BLaER1 treated with 17β-estradiol and CSF1 and Interleukin-3, amounts not matched to agents 10 nM and 100 nM (cell line): ENCODE results near the gene RHBDL1.

Source experiments
- H3K27ac ChIP-seq, 11 experiments: shearing (Covaris generic); formaldehyde crosslinking; 2 replicates each; pipeline ENCODE4 v1.8.1; 2022
- H3K27me3 ChIP-seq, 11 experiments: shearing (Covaris generic); formaldehyde crosslinking; 2 replicates each; pipeline ENCODE4 v1.8.1; 2022
- H3K36me3 ChIP-seq, 11 experiments: shearing (Covaris generic); formaldehyde crosslinking; 2 replicates each; pipeline ENCODE4 v1.8.1; 2022
- H3K4me1 ChIP-seq, 10 experiments: shearing (Covaris generic); formaldehyde crosslinking; 2 replicates each; pipeline ENCODE4 v1.8.1; 2022
- H3K4me2 ChIP-seq, 11 experiments: shearing (Covaris generic); formaldehyde crosslinking; 2 replicates each; pipeline ENCODE4 v1.8.1; 2022
- H3K4me3 ChIP-seq, 10 experiments: shearing (Covaris generic); formaldehyde crosslinking; 2 replicates each; pipeline ENCODE4 v1.8.1; 2022
- H3K9ac ChIP-seq, 11 experiments: shearing (Covaris generic); formaldehyde crosslinking; 2 replicates each; pipeline ENCODE4 v1.8.1; 2022
- H3K9me3 ChIP-seq, 11 experiments: shearing (Covaris generic); formaldehyde crosslinking; replicated peaks in 1 of 11; 2 replicates each; pipeline ENCODE4 v1.8.1; 2022
- H4K20me1 ChIP-seq, 11 experiments: shearing (Covaris generic); formaldehyde crosslinking; 2 replicates each; pipeline ENCODE4 v1.8.1; 2022
- Cebpa-rat ChIP-seq, 11 experiments: shearing (Covaris generic); IDR thresholded peaks; 2 replicates each; pipeline ENCODE4 v1.8.1; 2022

Gene RHBDL1

DNA sequence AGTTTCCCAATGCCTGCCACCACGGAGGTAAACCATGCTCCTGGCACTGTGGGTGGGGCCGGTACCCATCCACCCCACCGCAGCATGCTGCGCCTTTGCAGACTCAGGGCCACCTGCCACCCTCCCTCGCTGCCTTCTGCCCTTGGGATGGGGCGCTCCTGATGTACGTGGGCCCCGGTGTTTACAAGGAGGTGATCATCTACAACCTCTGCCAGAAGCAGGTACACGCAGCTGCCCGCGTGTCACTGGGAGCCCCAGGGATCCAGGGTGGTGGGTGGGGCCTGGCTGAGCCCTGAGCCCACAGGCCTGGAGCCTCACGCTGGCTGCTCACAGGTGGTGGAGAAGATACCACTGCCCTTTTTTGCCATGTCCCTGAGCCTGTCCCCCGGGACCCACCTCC is 8.9 kb upstream of the RHBDL1 start:
- Histone ChIP-seq H3K9ac (peak overlapping the region in 8 of 11 experiments; percentile 8 to 98 (median 96); a peak in 9 of 22 replicates), H3K27me3 (no peaks in the 10 kb centered on the region), H4K20me1 (peaks cover 0 to 39% (median 32%) of the 10 kb centered on the region in 11 experiments; a peak in 20 of 22 replicates), H3K27ac (no peak overlapping the region; a peak in 1 of 22 replicates), H3K36me3 (peaks cover 22 to 45% (median 26%) of the 10 kb centered on the region in 11 experiments), H3K4me2 (peak overlapping the region in 5 of 11 experiments; percentile 6 to 96 (median 62); a peak in 5 of 22 replicates), H3K4me3 (no peak overlapping the region), H3K9me3 (no peaks in the 10 kb centered on the region), H3K4me1 (peaks cover 18 to 51% (median 40%) of the 10 kb centered on the region in 10 experiments)
- no peak for TF ChIP-seq Cebpa-rat (IDR thresholded peaks at IDR 0.05)

DNA sequence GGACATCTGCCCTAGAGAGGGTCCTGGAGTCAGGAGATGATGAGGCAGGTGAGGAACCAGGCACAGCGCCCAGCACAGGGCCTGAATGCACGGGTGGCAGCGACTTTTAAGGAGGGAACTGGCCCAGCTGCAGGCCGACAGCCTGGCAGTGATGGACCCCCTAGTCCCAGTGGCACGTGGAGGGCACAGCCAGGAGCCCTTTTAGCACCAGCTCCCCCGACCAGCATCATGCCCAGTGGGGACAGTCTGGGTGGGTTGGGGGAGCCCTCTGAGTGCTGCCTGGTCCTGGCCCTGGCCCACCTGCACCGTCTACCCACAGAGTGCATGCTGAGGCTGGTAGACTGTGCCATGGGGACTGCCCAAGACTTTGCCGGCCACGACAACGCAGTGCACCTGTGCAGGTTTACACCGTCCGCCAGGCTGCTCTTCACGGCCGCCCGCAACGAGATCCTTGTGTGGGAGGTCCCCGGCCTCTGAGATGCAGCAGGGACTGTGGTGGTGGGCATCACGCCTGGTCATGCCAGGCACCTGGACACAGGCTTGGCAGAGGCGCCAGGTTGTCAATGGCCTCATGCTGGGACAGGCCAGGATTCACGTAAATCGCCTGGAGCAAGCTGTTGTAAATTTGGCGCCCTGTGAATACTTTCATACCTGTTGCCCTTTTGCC is 8.2 kb upstream of the RHBDL1 start:
- Histone ChIP-seq H4K20me1 (peaks cover 2 to 40% (median 35%) of the 10 kb centered on the region in 11 experiments; a peak in 21 of 22 replicates), H3K9ac (peak overlapping the region; percentile 91 to 99 (median 96)), H3K27ac (peak overlapping the region; percentile 53 to 93 (median 89); a peak in 21 of 22 replicates), H3K9me3 (no peaks in the 10 kb centered on the region), H3K4me1 (peaks cover 18 to 49% (median 38%) of the 10 kb centered on the region in 10 experiments), H3K27me3 (no peaks in the 10 kb centered on the region), H3K4me2 (peak overlapping the region; percentile 18 to 96 (median 54)), H3K36me3 (peaks cover 27 to 44% (median 31%) of the 10 kb centered on the region in 11 experiments), H3K4me3 (peak overlapping the region in 7 of 10 experiments; percentile 89 to 100 (median 100); a peak in 10 of 20 replicates)
- no peak for TF ChIP-seq Cebpa-rat (IDR thresholded peaks at IDR 0.05)

- Histone ChIP-seq H3K4me3 (peak within 1 kb of the TSS; percentile 89 to 100 (median 100)), H4K20me1 (peaks cover 9 to 47% (median 42%) of the 10 kb centered on the region in 11 experiments; a peak in 21 of 22 replicates), H3K27ac (peak within 1 kb of the TSS; percentile 85 to 93 (median 90)), H3K36me3 (peaks cover 34 to 47% (median 37%) of the 10 kb centered on the region in 11 experiments), H3K4me2 (peak within 1 kb of the TSS; percentile 89 to 99 (median 96)), H3K9ac (peak within 1 kb of the TSS; percentile 91 to 99 (median 96)), H3K27me3 (no peaks in the 10 kb centered on the region), H3K4me1 (peaks cover 18 to 49% (median 38%) of the 10 kb centered on the region in 10 experiments), H3K9me3 (no peaks in the 10 kb centered on the region)
- TF ChIP-seq Cebpa-rat (IDR thresholded peaks at IDR 0.05): 0 out of 22 replicates have a peak, but pooled peaks of 1 of the 11 experiments have one; percentile 7
Observed at GRCh38 chr16:667780-668518, 7.5 kb upstream of the RHBDL1 start, which contains the start of gene RHOT2. Gene RHOT2, plus strand, starts transcription at chr16:668132. Its CDS starts 68 bp downstream, at chr16:668200.

GRCh38 chr16:668519-669171 is 6.8 kb upstream of the RHBDL1 start:
- peaks cover 0 to 1% (median 0%) of the 10 kb centered on the region in 11 experiments; a peak in 1 of 22 replicates for H3K27me3 ChIP-seq
- peak overlapping the region; percentile 85 to 93 (median 90) for H3K27ac ChIP-seq
- H3K9me3 ChIP-seq: no peaks in the 10 kb centered on the region
- peak overlapping the region; percentile 89 to 99 (median 96) for H3K4me2 ChIP-seq
- peak overlapping the region; percentile 91 to 99 (median 96) for H3K9ac ChIP-seq
- peaks cover 18 to 44% (median 33%) of the 10 kb centered on the region in 10 experiments for H3K4me1 ChIP-seq
- H3K4me3 ChIP-seq: peak overlapping the region; percentile 89 to 100 (median 100)
- H4K20me1 ChIP-seq: peaks cover 16 to 54% (median 49%) of the 10 kb centered on the region in 11 experiments; a peak in 21 of 22 replicates
- TF ChIP-seq Cebpa-rat (IDR thresholded peaks at IDR 0.05): no peak
- H3K36me3 ChIP-seq: peaks cover 41 to 54% (median 44%) of the 10 kb centered on the region in 11 experiments

GRCh38 chr16:669666-670065 is 5.8 kb upstream of the RHBDL1 start:
- Histone ChIP-seq H3K4me2 (peak overlapping the region; percentile 89 to 99 (median 96); a peak in 19 of 22 replicates), H3K27me3 (peaks cover 2 to 12% (median 6%) of the 10 kb centered on the region in 11 experiments; a peak in 20 of 22 replicates), H3K9me3 (no peaks in the 10 kb centered on the region), H3K9ac (peak overlapping the region; percentile 91 to 99 (median 96); a peak in 20 of 22 replicates), H3K4me3 (peak overlapping the region; percentile 89 to 100 (median 100); a peak in 13 of 20 replicates), H3K4me1 (peaks cover 22 to 37% (median 30%) of the 10 kb centered on the region in 10 experiments), H3K36me3 (peaks cover 49 to 64% (median 52%) of the 10 kb centered on the region in 11 experiments), H3K27ac (no peak overlapping the region), H4K20me1 (peaks cover 26 to 64% (median 59%) of the 10 kb centered on the region in 11 experiments; a peak in 21 of 22 replicates)
- no peak for TF ChIP-seq Cebpa-rat (IDR thresholded peaks at IDR 0.05)

GRCh38 chr16:670485-671352 is 4.8 kb upstream of the RHBDL1 start:
- peaks cover 22 to 47% (median 32%) of the 10 kb centered on the region in 10 experiments for H3K4me1 ChIP-seq
- no peak overlapping the region for H3K4me2 ChIP-seq
- H4K20me1 ChIP-seq: peaks cover 34 to 75% (median 70%) of the 10 kb centered on the region in 11 experiments; a peak in 21 of 22 replicates
- no peak overlapping the region for H3K4me3 ChIP-seq
- H3K36me3 ChIP-seq: peaks cover 49 to 66% (median 52%) of the 10 kb centered on the region in 11 experiments
- no peak overlapping the region for H3K27ac ChIP-seq
- no peak for TF ChIP-seq Cebpa-rat (IDR thresholded peaks at IDR 0.05)
- H3K27me3 ChIP-seq: peaks cover 12 to 22% (median 16%) of the 10 kb centered on the region in 11 experiments
- no peaks in the 10 kb centered on the region for H3K9me3 ChIP-seq
- H3K9ac ChIP-seq: peak overlapping the region in 6 of 11 experiments; percentile 15 to 98 (median 95); a peak in 5 of 22 replicates

GRCh38 chr16:671353-672131 is 3.9 kb upstream of the RHBDL1 start:
- H3K36me3 ChIP-seq: peaks cover 49 to 59% (median 52%) of the 10 kb centered on the region in 11 experiments
- no peak overlapping the region for H3K4me3 ChIP-seq
- peaks cover 12 to 29% (median 17%) of the 10 kb centered on the region in 11 experiments for H3K27me3 ChIP-seq
- peaks cover 22 to 42% (median 31%) of the 10 kb centered on the region in 10 experiments for H3K4me1 ChIP-seq
- TF ChIP-seq Cebpa-rat (IDR thresholded peaks at IDR 0.05): no peak
- no peak overlapping the region for H3K27ac ChIP-seq
- H4K20me1 ChIP-seq: peaks cover 34 to 82% (median 75%) of the 10 kb centered on the region in 11 experiments; a peak in 21 of 22 replicates
- no peak overlapping the region for H3K4me2 ChIP-seq
- H3K9ac ChIP-seq: peak overlapping the region in 1 of 11 experiments; percentile 29; a peak in 2 of 22 replicates
- H3K9me3 ChIP-seq: no peaks in the 10 kb centered on the region
